NOMO-1 treated with DMSO at 0.1 percent for 48 hours (cell line): Measurements from ENCODE around the gene PYHIN1.
A peak's percentile ranks its signal among the peaks of the same experiment; 100 is the strongest.
"Not testable (repeated sequence)": the region's sequence is repeated elsewhere in the genome, so short reads cannot be mapped to it uniquely, and the experiment has no call there.

Experiments used
- DNase-seq: peaks from one replicate; lab custom pipeline; 2025; ENCODE audit not compliant: unreplicated experiment; lab: John Stamatoyannopoulos, UW

The PYHIN1 gene

GRCh38 chr1:158979229-158979628 is 47.9 kb downstream of the PYHIN1 start:
- no peak for DNase-seq

- DNase-seq = no peak
Observed at GRCh38 chr1:158983235-158983634, 51.9 kb downstream of the PYHIN1 start.

- DNase-seq = no peak
Observed at GRCh38 chr1:158984386-158984785, 53.0 kb downstream of the PYHIN1 start.

- DNase-seq = no peak
Observed at GRCh38 chr1:158989424-158989823, 58.1 kb downstream of the PYHIN1 start.

GRCh38 chr1:158992787-158993312 is 61.5 kb downstream of the PYHIN1 start:
- DNase-seq = no peak

- DNase-seq = no peak
Observed at GRCh38 chr1:158996998-158997397, 65.6 kb downstream of the PYHIN1 start.

- no peak for DNase-seq
Observed at GRCh38 chr1:158998037-158998780, 66.9 kb downstream of the PYHIN1 start.

- DNase-seq = peak; percentile 68
Observed at GRCh38 chr1:158998781-158999161, 67.4 kb downstream of the PYHIN1 start.

GRCh38 chr1:158999316-159000069 is 68.1 kb downstream of the PYHIN1 start:
- DNase-seq = no peak

- DNase-seq = no peak
Observed at GRCh38 chr1:159000070-159000409, 68.7 kb downstream of the PYHIN1 start.

GRCh38 chr1:159000625-159001024 is 69.3 kb downstream of the PYHIN1 start:
- DNase-seq = no peak

- no peak for DNase-seq
Observed at GRCh38 chr1:159005161-159005560, 73.8 kb downstream of the PYHIN1 start.

GRCh38 chr1:159005676-159006075 is 74.3 kb downstream of the PYHIN1 start:
- DNase-seq = no peak

GRCh38 chr1:159006210-159006807 is 75.0 kb downstream of the PYHIN1 start:
- DNase-seq = not testable (repeated sequence)

- peak; percentile 41 for DNase-seq
Observed at GRCh38 chr1:159007726-159008125, 76.4 kb downstream of the PYHIN1 start.

- DNase-seq = peak; percentile 59
Observed at GRCh38 chr1:159008744-159009188, 77.4 kb downstream of the PYHIN1 start.

GRCh38 chr1:159009287-159009686 is 77.9 kb downstream of the PYHIN1 start:
- DNase-seq = no peak

- peak; percentile 94 for DNase-seq
Observed at GRCh38 chr1:159009704-159010361, 78.5 kb downstream of the PYHIN1 start, which contains the start of gene IFI16. IFI16 (plus strand) TSS chr1:159009907; CDS start chr1:159014681, 4,774 bp downstream.

- no peak for DNase-seq
Observed at GRCh38 chr1:159010391-159010790, 79.0 kb downstream of the PYHIN1 start.

- DNase-seq = not testable (repeated sequence)
Observed at GRCh38 chr1:159011001-159011400, 79.6 kb downstream of the PYHIN1 start.

GRCh38 chr1:159011751-159012150 is 80.4 kb downstream of the PYHIN1 start:
- no peak for DNase-seq
